ENCODE results near the gene PTPRA.
"Not testable (repeated sequence)": the region's sequence is repeated elsewhere in the genome, so short reads cannot be mapped to it uniquely, and the experiment has no call there.

The PTPRA gene

GRCh38 chr20:3075315-3075714 lies 202.0 kb downstream of the PTPRA start:
- in situ Hi-C loops (cut with HindIII; ENCODE audit: low pct_ligation_motif_present, low pct_unique_long_range_greater_than_20kb, low sequenced_read_pairs); DNase-seq: not testable (repeated sequence)

- in situ Hi-C loops (cut with HindIII; ENCODE audit: low pct_ligation_motif_present, low pct_unique_long_range_greater_than_20kb, low sequenced_read_pairs): no loop called here
- no peak for DNase-seq
These were observed 204.4 kb downstream of the PTPRA start for GRCh38 chr20:3077618-3078134.

GRCh38 chr20:3080939-3081388 lies 207.7 kb downstream of the PTPRA start:
- DNase-seq: peak; percentile 85
- in situ Hi-C loops (cut with HindIII; ENCODE audit: low pct_ligation_motif_present, low pct_unique_long_range_greater_than_20kb, low sequenced_read_pairs): no loop called here

GRCh38 chr20:3081641-3082040 lies 208.4 kb downstream of the PTPRA start:
- peak; percentile 6 for DNase-seq
- in situ Hi-C loops (cut with HindIII; ENCODE audit: low pct_ligation_motif_present, low pct_unique_long_range_greater_than_20kb, low sequenced_read_pairs): no loop called here

DNA sequence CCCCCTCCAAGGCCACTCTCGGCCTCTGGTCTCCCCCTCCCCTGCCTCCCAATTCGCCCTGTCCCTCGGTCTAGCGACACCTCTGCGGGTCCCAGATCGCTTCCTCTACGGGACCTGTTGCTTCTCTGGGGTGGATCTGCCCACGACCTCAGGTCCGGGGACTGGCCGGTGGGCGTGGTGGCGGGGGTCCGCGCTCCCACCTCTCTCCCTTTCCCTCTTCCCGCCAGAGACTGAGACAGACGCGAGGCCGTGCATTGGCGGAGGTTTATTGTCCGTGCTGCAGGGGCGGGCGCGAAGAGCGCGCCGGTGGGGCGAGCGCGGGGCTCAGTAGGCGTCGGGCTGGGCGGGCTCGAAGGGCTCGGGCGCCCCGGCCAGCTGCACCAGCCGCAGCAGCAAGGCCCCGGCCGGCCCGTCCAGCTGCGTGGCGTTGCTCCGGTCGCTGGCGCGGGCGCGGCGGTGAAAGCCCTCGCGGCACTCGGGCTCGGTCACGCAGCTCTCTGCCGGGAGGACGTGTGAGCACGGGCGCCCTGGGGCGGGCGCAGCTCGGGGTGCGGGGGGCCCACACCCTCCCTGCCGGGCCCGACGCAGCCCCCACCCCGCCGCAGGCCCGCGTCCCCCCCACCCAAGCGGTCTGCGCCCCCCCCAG lies 209.1 kb downstream of the PTPRA start:
- DNase-seq: no peak
- in situ Hi-C loops (cut with HindIII; ENCODE audit: low pct_ligation_motif_present, low pct_unique_long_range_greater_than_20kb, low sequenced_read_pairs): no loop called here

GRCh38 chr20:3082955-3083952 lies 210.0 kb downstream of the PTPRA start:
- in situ Hi-C loops (cut with HindIII; ENCODE audit: low pct_ligation_motif_present, low pct_unique_long_range_greater_than_20kb, low sequenced_read_pairs): no loop called here
- DNase-seq: no peak

GRCh38 chr20:3084283-3084985 lies 211.2 kb downstream of the PTPRA start, which contains the start of gene AVP:
TSS of gene AVP (minus strand) at chr20:3084724. CDS start at chr20:3084674, 50 bp downstream.
- in situ Hi-C loops (cut with HindIII; ENCODE audit: low pct_ligation_motif_present, low pct_unique_long_range_greater_than_20kb, low sequenced_read_pairs): no loop called here
- no peak for DNase-seq

DNA sequence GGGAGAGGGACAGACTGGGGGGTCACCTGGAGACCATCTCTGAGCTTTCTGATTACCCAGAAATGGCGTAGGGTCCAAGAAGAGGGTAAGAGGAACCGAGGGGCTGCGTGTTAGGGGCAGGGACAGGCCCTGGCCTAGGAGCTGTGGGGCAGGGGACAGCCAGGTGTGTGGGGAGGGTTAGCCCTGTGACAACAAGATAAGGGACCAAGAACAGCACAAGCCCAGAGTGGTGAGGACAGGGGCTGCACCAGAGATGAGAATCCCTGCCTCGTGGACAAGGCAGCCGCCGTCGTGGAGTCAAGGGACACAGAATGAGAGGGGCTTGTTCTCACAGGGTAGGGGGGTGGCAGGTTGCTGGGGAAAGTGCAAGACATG lies 211.7 kb downstream of the PTPRA start:
- DNase-seq: no peak
- in situ Hi-C loops (cut with HindIII; ENCODE audit: low pct_ligation_motif_present, low pct_unique_long_range_greater_than_20kb, low sequenced_read_pairs): no loop called here

DNA sequence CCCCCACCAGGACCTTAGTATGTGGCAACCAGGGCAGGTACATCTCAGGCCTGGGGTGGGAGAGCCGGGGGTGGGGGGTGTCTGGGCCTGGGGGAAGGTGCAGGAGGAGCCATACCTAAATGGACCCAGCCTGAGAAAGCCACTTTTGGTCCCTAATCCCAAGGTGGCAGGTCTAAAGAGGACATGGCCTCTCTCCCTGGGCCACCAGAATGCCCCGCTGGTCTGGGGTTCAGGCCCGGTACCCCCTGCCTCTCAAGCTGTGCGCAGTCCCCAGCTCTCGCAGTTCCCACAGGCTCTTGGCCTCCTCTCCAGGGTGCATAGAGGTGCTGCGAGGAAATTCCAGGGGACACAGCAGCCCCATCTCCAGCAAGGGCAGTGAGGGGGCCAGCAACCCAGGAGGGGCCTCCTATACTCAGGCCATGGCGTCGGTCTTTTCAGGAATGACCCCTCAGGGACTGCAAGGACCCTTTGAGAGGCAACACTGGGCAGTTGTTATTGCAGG lies 212.3 kb downstream of the PTPRA start:
- in situ Hi-C loops (cut with HindIII; ENCODE audit: low pct_ligation_motif_present, low pct_unique_long_range_greater_than_20kb, low sequenced_read_pairs): no loop called here
- DNase-seq: no peak

DNA sequence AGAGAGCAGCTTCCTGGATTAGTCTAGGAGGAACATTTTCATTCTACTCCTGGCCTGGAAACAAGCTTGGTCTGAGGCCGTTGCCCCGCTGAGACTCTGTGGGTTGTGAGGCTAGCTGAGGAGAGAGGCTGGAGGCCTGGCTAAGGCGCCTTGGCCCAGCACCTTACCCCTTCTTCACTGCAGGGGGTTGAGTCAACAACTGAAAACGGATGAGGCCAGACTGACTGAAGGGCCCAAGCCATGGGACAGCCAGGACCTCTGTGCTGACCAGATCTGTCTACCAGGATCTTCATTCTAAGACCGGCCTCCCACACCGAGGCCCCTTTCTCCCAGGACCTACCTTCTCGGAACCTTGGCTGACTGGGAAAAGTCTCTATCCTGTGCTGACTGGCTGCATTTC lies 214.8 kb downstream of the PTPRA start:
- DNase-seq: no peak
- in situ Hi-C loops (cut with HindIII; ENCODE audit: low pct_ligation_motif_present, low pct_unique_long_range_greater_than_20kb, low sequenced_read_pairs): no loop called here
